B cell (primary cell): ENCODE measurements around the gene NAV2. TPM values are rescaled to one million over a fixed set of nuclear protein-coding genes. Genes with fewer than 3 reads are reported as not detected.

Experiments
- ATAC-seq: fragments of 200-7000 bp; cut with Tn5 transposase; one replicate; pipeline ENCODE4 v1.10.0; 2021; ENCODE audit warnings: low read depth, mild to moderate bottlenecking, moderate number of reproducible peaks, moderate library complexity
- CTCF ChIA-PET: fragments of 350-600 bp; sonication (Branson Sonifier 250); formaldehyde crosslinking; loops from one replicate; lab custom pipeline; 2021; ENCODE audit warnings: antibody characterized with exemption, inconsistent platforms; lab: Charles Lee
- POLR2A ChIA-PET: fragments of 350-600 bp; sonication (Branson Sonifier 250); formaldehyde crosslinking; loops from one replicate; lab custom pipeline; 2021; ENCODE audit warnings: antibody characterized with exemption; lab: Charles Lee
- DNase-seq: peaks from one replicate; pipeline ENCODE4 v3.0.0; 2013
- H2AFZ ChIP-seq: 2 replicates; pipeline ENCODE4 v1.6.1; 2012; ENCODE audit warnings: mild to moderate bottlenecking, low read depth, low read length; ENCODE audit not compliant: insufficient read depth, poor library complexity, severe bottlenecking
- H3K27ac ChIP-seq, 2 donors: 1 replicate in 1 of 2; 2 replicates in 1 of 2; pipeline ENCODE4 v1.5.1; 2012 to 2013; ENCODE audit warnings: low read length in 2 of 2, mild to moderate bottlenecking in 2 of 2, moderate library complexity in 1 of 2
- H3K27me3 ChIP-seq, 4 experiments: fragments of 200-600 bp in 1 of 4; sonication (generic) in 1 of 4; replicated peaks in 1 of 4; 1 replicate in 2 of 4; 2 replicates in 2 of 4; pipeline versions ENCODE4 v1.6.1 to v1.7.0; 2013 to 2016; ENCODE audit warnings: low read length in 3 of 4, mild to moderate bottlenecking in 2 of 4, mixed read lengths in 1 of 4, moderate library complexity in 1 of 4; ENCODE audit not compliant: insufficient read depth in 4 of 4, control insufficient read depth in 3 of 4; ENCODE audit errors: control extremely low read depth in 1 of 4
- H3K36me3 ChIP-seq, 2 experiments: replicated peaks in 1 of 2; 1 replicate in 1 of 2; 2 replicates in 1 of 2; pipeline versions ENCODE4 v1.6.1 to v1.7.1; 2013; ENCODE audit warnings: low read length in 1 of 2; ENCODE audit not compliant: insufficient read depth in 2 of 2, control insufficient read depth in 1 of 2; ENCODE audit errors: control extremely low read depth in 1 of 2, extremely low read depth in 1 of 2
- H3K4me1 ChIP-seq, 2 donors: fragments of 200-600 bp in 1 of 2; sonication (generic) in 1 of 2; 1 replicate in 1 of 2; 2 replicates in 1 of 2; pipeline versions ENCODE4 v1.5.1 to v1.6.1; 2013 to 2017; ENCODE audit warnings: low read length in 2 of 2; ENCODE audit not compliant: control insufficient read depth in 2 of 2, insufficient read depth in 2 of 2
- H3K4me2 ChIP-seq: replicated peaks from 2 replicates; pipeline ENCODE3; 2012; ENCODE audit warnings: mild to moderate bottlenecking, low read depth, low read length; ENCODE audit not compliant: poor library complexity, severe bottlenecking
- H3K4me3 ChIP-seq, 5 experiments: fragments of 200-600 bp in 1 of 5; sonication (generic) in 1 of 5; 1 replicate in 3 of 5; 2 replicates in 2 of 5; pipeline versions ENCODE4 v1.5.1 to v1.7.0; 2011 to 2016; ENCODE audit warnings: low read length in 4 of 5, mild to moderate bottlenecking in 4 of 5, low read depth in 2 of 5, control low read depth in 1 of 5, moderate library complexity in 1 of 5; ENCODE audit not compliant: insufficient read depth in 1 of 5; ENCODE audit errors: control extremely low read depth in 1 of 5, extremely low read depth in 1 of 5
- H3K79me2 ChIP-seq: fragments of 200-600 bp; sonication (generic); one replicate; pipeline ENCODE4 v1.6.0; 2016; ENCODE audit warnings: low read length; ENCODE audit not compliant: control insufficient read depth, insufficient read depth
- H3K9ac ChIP-seq: fragments of 200-600 bp; sonication (generic); 2 replicates; pipeline ENCODE4 v1.6.1; 2017; ENCODE audit warnings: mild to moderate bottlenecking, low read length, moderate library complexity
- H3K9me3 ChIP-seq, 3 donors: one replicate each; pipeline versions ENCODE4 v1.6.1 to v1.7.1; 2013; ENCODE audit warnings: low read length in 2 of 3; ENCODE audit not compliant: control insufficient read depth in 2 of 3, insufficient read depth in 1 of 3; ENCODE audit errors: control extremely low read depth in 1 of 3
- H4K20me1 ChIP-seq: 2 replicates; pipeline ENCODE4 v1.6.0; 2012; ENCODE audit warnings: mild to moderate bottlenecking, low read length; ENCODE audit not compliant: insufficient read depth, control insufficient read depth, poor library complexity, severe bottlenecking
- H3K27ac Mint-ChIP-seq: one replicate; pipeline ENCODE4 v1.8.0; 2021; ENCODE audit warnings: mixed read lengths
- H3K27me3 Mint-ChIP-seq: one replicate; pipeline ENCODE4 v1.8.0; 2021; ENCODE audit warnings: mixed read lengths
- H3K4me1 Mint-ChIP-seq: one replicate; pipeline ENCODE4 v1.8.0; 2021; ENCODE audit warnings: mixed read lengths
- H3K4me3 Mint-ChIP-seq: one replicate; pipeline ENCODE4 v1.8.0; 2021; ENCODE audit warnings: mixed read lengths
- H3K9me3 Mint-ChIP-seq: one replicate; pipeline ENCODE4 v1.8.0; 2022; ENCODE audit warnings: mixed read lengths; ENCODE audit not compliant: insufficient read depth
- CTCF ChIP-seq: fragments of 200-600 bp; IDR thresholded peaks from one replicate; pipeline ENCODE4 v1.8.0; 2022; ENCODE audit warnings: antibody characterized with exemption, mild to moderate bottlenecking
- EZH2 ChIP-seq: IDR thresholded peaks from 2 replicates; pipeline ENCODE4 v1.6.1; 2012; ENCODE audit warnings: borderline replicate concordance, low read depth, mild to moderate bottlenecking, moderate library complexity, low read length; ENCODE audit not compliant: insufficient read depth, poor library complexity, severe bottlenecking
- WGBS: methylation state at CpG from one replicate; pipeline ENCODE4 v1.1.5; 2013; ENCODE audit warnings: missing lambda C conversion rate; ENCODE audit not compliant: insufficient coverage; 5-methylcytosine and 5-hydroxymethylcytosine counted together
- intact Hi-C: fragments of 100-400 bp; cut with micrococcal nuclease; formaldehyde crosslinking; loops from one replicate; pipeline ENCODE4 v1.10.0; 2022
- polyA plus RNA-seq: library from polyadenylated mRNA; depleted of rRNA; stranded (reverse); fragments of >200 nt; gene quantifications from 2 replicates; pipeline ENCODE4 v1.2.3, GENCODE V29; 2012
- total RNA-seq, 2 donors: library from RNA; stranded (reverse); fragments of 120-200 nt in 1 of 2; gene quantifications; 1 replicate in 1 of 2; 2 replicates in 1 of 2; pipeline versions ENCODE4 v1.2.3 to v1.2.4, GENCODE V29; 2013 to 2022

NAV2 gene
- total and polyA plus RNA-seq, 2 donors (not counting 1 experiment from before 2014, with no cell fraction given) = 0.82 to 22.2 TPM

DNA sequence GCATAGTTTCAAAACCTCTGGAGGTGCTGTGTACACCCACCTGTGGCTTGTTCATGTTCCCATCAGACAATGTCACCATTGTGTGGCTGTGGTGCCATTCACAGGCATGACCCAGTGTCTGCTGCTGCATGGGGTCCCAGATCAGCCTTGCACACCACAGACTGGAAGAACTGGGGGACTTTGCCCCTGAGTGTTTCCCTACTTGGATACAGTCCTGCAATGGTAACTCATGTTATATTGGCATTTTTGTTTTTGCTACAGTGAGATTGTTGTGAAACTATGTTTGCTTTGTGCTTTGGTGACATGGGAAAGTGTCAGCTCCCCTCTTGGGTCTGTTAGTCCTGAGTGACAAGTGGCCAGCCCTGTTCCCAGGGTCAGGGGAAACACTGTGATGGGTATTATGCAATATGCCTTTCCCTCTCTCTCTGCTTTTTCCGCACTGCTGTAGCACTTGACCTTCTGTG, 108.8 kb downstream of the NAV2 start:
- Histone ChIP-seq H3K4me3 (no peak overlapping the region), H2AFZ (no peak overlapping the region), H4K20me1 (no peaks in the 10 kb centered on the region), H3K9ac (no peak overlapping the region), H3K27me3 (peaks cover 0 to 10% (median 2%) of the 10 kb centered on the region in 4 experiments), H3K4me1 (no peaks in the 10 kb centered on the region), H3K4me2 (no peak overlapping the region), H3K79me2 (no peaks in the 10 kb centered on the region), H3K36me3 (no peaks in the 10 kb centered on the region), H3K9me3 (no peaks in the 10 kb centered on the region), H3K27ac (no peak overlapping the region)
- no CpG with 5 or more reads among the region's 1 CpG for WGBS
- DNase-seq (no peak), ATAC-seq (no peak)
- Mint-ChIP-seq H3K4me3 (no peak overlapping the region), H3K27me3 (peaks cover 12% of the 10 kb centered on the region), H3K27ac (no peak overlapping the region), H3K9me3 (no peaks in the 10 kb centered on the region), H3K4me1 (no peaks in the 10 kb centered on the region)
- POLR2A ChIA-PET = no interaction called here
- intact Hi-C loops = no loop called here
- no peak for TF ChIP-seq EZH2
- TF ChIP-seq CTCF = no peak
- CTCF ChIA-PET = no interaction called here

- TF ChIP-seq CTCF (no peak), EZH2 (no peak)
- ChIA-PET CTCF (no interaction called here), POLR2A (no interaction called here)
- intact Hi-C loops = no loop called here
- no peaks in the 10 kb centered on the region for H3K4me1 Mint-ChIP-seq
- H3K9me3 Mint-ChIP-seq = no peaks in the 10 kb centered on the region
- Histone ChIP-seq H3K36me3 (no peaks in the 10 kb centered on the region), H3K4me2 (no peak overlapping the region), H3K4me1 (no peaks in the 10 kb centered on the region), H4K20me1 (no peaks in the 10 kb centered on the region), H2AFZ (no peak overlapping the region), H3K4me3 (no peak overlapping the region), H3K9ac (no peak overlapping the region), H3K79me2 (no peaks in the 10 kb centered on the region), H3K27me3 (peaks cover 0 to 10% (median 2%) of the 10 kb centered on the region in 4 experiments), H3K27ac (no peak overlapping the region), H3K9me3 (no peaks in the 10 kb centered on the region)
- H3K4me3 Mint-ChIP-seq = no peak overlapping the region
- ATAC-seq (no peak), DNase-seq (no peak)
- WGBS = 100% methylated on average over 1 of the region's 3 CpGs
- H3K27ac Mint-ChIP-seq = no peak overlapping the region
- H3K27me3 Mint-ChIP-seq = peaks cover 12% of the 10 kb centered on the region
Measured at GRCh38 chr11:19821993-19822392, 109.4 kb downstream of the NAV2 start.
